GDM1 (cell line): ENCODE results near the gene CHST11.

ENCODE experiments used
- DNase-seq: peaks from one replicate; lab custom pipeline; 2025; lab: John Stamatoyannopoulos, UW

Gene CHST11

GRCh38 chr12:104654665-104655609, 198.2 kb downstream of the CHST11 start:
- DNase-seq = no peak

GRCh38 chr12:104656383-104656782, 199.6 kb downstream of the CHST11 start:
- no peak for DNase-seq

DNA sequence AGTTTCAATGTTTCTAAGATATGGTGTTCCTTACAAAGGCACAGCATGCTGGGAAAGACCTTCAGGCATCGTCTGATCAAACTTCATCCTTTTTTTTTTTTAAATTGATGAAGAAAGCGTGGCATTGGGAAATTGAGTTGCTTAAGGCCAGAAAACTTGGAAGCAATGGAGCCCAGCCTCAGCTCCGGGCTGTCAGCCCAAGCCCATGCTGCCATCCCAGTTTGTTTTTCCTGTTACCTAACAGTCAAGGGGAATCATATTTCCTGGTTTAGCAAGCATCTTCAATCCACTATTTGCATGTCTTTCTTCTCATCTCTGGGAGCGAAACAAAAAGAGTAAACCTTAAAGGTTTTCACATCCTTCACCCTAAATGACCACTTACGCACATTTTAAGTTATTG, 200.2 kb downstream of the CHST11 start:
- DNase-seq = no peak

GRCh38 chr12:104657726-104658484, 201.2 kb downstream of the CHST11 start:
- no peak for DNase-seq

DNA sequence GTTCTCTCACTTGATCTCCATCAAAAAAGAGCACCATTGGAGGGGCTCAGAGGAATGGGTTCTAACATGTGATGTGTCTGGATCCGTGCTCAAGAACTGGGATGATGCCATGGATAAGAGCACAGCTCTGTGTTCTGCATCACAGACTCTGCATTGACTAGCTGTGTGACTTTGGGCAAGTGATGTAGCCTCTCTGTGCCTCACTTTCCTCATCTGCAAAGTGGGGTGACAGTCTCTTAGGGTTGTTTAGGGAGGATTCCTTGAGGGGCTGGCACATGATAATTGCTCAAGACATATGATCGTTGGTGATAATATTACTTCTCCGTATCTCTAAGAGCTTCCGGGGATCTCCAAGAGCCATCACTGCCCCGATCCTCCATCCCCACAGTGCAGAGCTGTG, 202.3 kb downstream of the CHST11 start:
- no peak for DNase-seq

- DNase-seq = no peak
Observed at GRCh38 chr12:104662203-104662602, 205.5 kb downstream of the CHST11 start.

GRCh38 chr12:104662908-104663307, 206.2 kb downstream of the CHST11 start:
- no peak for DNase-seq

- DNase-seq = no peak
Observed at GRCh38 chr12:104664351-104664750, 207.6 kb downstream of the CHST11 start.

DNA sequence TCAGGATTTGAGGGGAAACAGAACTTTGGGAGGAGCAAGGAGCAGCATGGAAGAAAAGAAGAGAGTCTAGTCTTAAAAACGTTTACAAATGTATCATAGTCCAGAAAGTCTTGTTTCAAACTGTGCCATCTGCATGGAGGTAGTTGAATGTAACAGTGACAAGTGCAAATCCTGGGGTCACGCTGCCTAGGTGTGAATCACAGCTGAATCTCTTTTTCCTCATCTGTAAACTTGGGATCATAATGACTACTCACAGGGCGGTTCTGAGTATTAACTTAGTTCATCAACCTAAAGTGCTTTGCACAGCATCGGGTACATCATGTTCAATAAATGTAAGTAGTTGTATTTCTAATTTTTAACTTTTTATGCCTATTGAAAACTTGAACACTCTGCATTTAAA, 208.5 kb downstream of the CHST11 start:
- DNase-seq = no peak

- DNase-seq = no peak
Observed at GRCh38 chr12:104667139-104667538, 210.4 kb downstream of the CHST11 start.

DNA sequence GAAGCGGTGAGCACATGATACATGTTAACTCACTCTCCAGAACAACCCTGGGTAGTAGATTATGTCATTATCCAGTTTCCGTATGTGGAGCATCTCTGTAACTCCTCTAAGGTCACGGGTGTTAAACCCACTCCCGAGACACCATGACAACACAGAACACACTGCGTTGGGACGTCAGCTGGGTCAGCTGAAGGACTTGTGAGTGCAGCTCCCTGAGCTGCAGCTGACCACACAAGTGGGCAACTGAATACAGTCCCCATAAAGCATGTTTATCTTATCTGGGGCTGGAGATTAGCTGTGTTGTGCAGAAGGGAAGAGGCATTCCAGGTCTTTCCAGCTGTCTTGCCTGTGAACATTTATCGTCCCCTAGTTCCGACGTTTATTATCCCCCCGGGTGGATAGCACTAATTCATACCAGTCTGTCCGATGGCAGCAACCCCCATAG, 211.5 kb downstream of the CHST11 start:
- DNase-seq = no peak

DNA sequence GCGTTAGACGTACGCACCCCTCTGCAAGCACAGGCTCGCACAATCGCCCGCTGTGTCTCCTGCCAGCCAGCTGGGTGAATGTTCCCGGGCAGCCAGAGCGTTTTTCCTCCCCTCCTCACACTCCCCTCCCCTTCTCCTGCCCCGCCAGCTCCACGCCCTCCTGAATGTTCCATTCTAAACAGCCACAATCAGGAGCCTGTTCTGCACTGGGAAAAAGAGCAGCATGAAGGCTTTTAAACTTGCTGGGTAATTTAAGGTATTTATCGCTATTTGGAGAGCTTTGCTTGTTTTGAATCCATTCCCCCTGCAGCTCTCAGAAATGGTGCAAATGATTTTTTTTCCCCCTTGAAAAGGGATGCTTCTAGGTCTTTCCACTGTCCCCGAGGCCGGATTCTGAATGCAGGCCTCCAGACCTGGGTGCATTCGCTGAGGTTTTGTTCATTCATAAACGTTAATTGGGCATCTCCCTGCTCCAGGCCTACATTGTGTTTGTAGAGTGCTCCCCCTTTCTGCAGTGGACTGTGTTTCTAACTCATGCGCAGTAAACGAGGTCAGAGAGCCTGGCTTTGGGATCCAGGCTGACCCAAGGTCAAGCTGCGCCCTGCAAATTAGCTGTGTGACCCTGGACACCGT, 212.5 kb downstream of the CHST11 start:
- no peak for DNase-seq

DNA sequence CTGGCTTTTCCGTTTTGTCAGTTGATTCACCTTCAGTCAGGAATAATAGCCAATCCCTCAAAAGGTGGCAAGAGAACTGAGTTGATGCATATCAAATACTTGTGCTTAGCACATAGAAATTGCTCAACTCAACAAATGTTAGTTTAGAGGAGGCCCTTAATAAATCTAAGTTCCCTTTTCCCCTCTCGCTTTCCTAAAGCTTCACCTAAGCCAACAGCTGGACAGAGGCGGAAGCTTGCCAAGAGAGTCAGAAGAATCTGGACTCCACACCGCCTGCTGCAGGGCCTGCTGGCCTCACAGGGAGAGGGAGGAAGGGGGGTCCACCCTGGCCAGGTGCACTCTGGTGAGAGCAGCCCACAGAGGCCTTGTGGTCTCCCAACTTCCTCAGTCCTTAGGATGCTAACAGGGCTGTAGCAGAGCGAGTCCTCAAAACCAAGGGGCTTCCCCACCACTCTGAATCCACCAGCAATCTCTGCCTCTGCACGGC, 213.1 kb downstream of the CHST11 start:
- peak; percentile 60 for DNase-seq

GRCh38 chr12:104670439-104671408, 214.0 kb downstream of the CHST11 start:
- no peak for DNase-seq

DNA sequence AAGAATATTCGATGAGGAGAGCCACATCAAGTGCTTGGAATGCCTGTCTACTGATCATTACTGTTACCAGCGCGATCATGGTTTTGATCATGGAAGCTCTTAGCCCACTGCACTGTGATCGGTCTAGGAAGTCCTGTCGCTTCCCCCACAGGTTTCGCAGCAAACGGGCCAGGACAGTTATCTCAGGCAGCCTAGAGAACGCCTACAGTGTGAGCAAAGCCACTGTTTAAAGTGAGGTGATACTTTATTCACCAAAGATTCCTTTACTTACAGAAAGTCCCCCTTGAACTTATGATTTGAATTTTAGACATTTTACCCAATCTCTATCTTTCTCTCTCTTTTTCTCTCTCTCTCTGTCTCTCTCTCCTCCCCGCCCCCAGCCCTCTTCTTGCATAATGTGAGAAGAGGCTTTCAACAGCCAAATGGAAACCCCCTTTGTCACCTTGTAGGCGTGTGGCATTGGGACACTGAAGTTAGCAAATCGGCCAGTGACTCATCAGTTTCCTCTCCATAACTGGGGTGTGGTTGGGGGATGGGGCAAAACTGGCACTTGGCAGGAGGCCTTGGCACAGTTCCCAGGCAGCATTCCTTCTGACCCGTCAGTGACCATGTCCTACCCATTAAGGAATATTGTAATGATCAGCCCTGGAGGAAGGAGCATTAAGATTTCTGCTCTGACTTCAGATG, 214.8 kb downstream of the CHST11 start:
- peak; percentile 23 for DNase-seq

GRCh38 chr12:104672096-104672445, 215.3 kb downstream of the CHST11 start:
- no peak for DNase-seq

GRCh38 chr12:104672501-104673265, 215.9 kb downstream of the CHST11 start:
- DNase-seq = no peak

GRCh38 chr12:104673294-104673693, 216.5 kb downstream of the CHST11 start:
- DNase-seq = no peak

GRCh38 chr12:104673696-104674482, 217.1 kb downstream of the CHST11 start:
- no peak for DNase-seq
